Right renal pelvis (tissue), 4 donors: ENCODE measurements around the gene GABBR1. TPM values are rescaled to one million over a fixed set of nuclear protein-coding genes. Genes with fewer than 3 reads are reported as not detected.

Source experiments
- polyA plus RNA-seq, 4 donors: library from polyadenylated mRNA; unstranded; fragments of 120-200 nt; gene quantifications; one replicate each; pipeline ENCODE4 v1.2.1, GENCODE V29; 2013; ENCODE audit not compliant: insufficient read length in 4 of 4

The GABBR1 gene
- polyA plus RNA-seq, 4 donors: 57.5 to 81.1 (median 59.3) TPM

Other genes with a start within 250 kb of the GABBR1 start
- not detected for gene OR12D2, start 237.6 kb downstream of the GABBR1 start, polyA plus RNA-seq
- gene OR12D1, start 218.3 kb downstream of the GABBR1 start, polyA plus RNA-seq: not detected
- not detected for gene OR10C1, start 193.9 kb downstream of the GABBR1 start, polyA plus RNA-seq
- not detected for gene OR11A1, start 176.1 kb downstream of the GABBR1 start, polyA plus RNA-seq
- gene OR2H1, start 176.0 kb downstream of the GABBR1 start, polyA plus RNA-seq: not detected
- gene MAS1L, start 145.2 kb downstream of the GABBR1 start, polyA plus RNA-seq: not detected
- 1 to 10 TPM in 2 of 4 donors, under 1 TPM in 2; 0.70 to 2.1 (median 1.4) TPM for gene UBD, start 73.5 kb downstream of the GABBR1 start, polyA plus RNA-seq
- under 1 TPM in 3 of 4 donors, not detected in 1; 0.12 to 0.17 (median 0.16) TPM for gene OR2H2, start 48.1 kb downstream of the GABBR1 start, polyA plus RNA-seq
- under 1 TPM in 1 of 4 donors, not detected in 3; 0.06 TPM for gene MOG, start 23.9 kb upstream of the GABBR1 start, polyA plus RNA-seq
- gene ZFP57, start 48.0 kb upstream of the GABBR1 start, polyA plus RNA-seq: under 1 TPM in 3 of 4 donors, not detected in 1; 0.14 to 0.19 (median 0.15) TPM
- gene HLA-F, start 90.3 kb upstream of the GABBR1 start, polyA plus RNA-seq: 1 to 10 TPM; 5.4 to 6.7 (median 5.9) TPM
- gene HLA-G, start 194.6 kb upstream of the GABBR1 start, polyA plus RNA-seq: 10 to 100 TPM in 1 of 4 donors, 1 to 10 TPM in 2, under 1 TPM in 1; 0.53 to 11.2 (median 4.6) TPM